ENCODE data around the gene CYSLTR1.
"Not testable (repeated sequence)": the region's sequence is repeated elsewhere in the genome, so short reads cannot be mapped to it uniquely, and the experiment has no call there.

The CYSLTR1 gene, protein sequence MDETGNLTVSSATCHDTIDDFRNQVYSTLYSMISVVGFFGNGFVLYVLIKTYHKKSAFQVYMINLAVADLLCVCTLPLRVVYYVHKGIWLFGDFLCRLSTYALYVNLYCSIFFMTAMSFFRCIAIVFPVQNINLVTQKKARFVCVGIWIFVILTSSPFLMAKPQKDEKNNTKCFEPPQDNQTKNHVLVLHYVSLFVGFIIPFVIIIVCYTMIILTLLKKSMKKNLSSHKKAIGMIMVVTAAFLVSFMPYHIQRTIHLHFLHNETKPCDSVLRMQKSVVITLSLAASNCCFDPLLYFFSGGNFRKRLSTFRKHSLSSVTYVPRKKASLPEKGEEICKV

DNA sequence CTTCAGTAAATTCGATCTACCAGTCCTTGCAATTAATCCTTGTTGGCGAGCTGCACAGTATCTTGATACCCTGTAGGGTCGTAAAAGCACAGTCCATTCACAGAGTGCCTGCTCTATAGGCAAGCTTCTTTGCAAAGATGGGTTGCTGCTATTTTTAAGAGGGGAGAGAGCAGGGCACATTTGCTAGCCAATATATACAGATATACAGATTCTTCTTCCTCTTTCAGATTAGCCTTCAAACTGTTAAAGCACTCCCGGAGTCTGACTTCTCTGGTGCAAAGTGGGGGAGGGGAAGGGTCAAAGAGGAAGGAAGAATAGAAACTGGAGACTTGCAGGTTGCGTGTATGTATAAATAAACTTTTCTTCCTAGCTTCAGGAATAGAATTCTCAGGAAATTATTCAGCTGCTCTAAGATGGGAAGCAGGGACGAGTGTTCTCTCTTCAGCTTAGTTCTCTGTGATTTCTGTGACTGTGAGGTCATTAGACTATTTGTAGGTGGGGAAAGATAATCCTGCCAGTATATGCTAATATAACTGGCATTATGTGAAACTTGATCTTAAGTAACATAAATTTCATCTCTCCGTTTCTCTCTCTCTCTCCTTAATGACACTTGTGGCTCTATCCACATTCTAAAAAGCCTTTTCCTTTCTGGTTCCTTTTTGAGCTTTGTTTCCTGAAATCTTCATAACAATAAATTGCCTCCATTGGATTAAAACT, at the start of gene CYSLTR1:
CYSLTR1 (minus strand) TSS at position 242 of the 717 bp plus-strand sequence. CDS start 53,865 bp downstream, outside the sequence.
- no peak for DNase-seq

DNA sequence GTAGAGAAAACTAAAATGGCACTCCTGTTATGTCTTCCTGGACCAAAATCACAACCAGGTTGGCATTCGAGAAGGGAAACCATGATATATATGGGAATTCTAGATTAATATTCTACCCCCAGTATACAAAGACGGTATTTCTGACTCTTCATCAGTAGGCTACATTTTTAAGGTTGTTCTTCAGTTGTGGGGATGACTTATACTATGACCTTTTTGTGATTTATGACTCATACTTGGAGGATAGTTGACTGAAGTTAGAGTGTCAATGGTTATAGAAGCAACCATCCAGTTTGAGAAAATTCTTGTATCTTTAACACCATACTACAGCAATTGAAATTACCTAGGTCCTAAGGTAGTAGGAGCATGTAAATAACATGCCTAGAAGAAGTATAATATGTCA, 49.8 kb upstream of the CYSLTR1 start:
- DNase-seq: no peak

DNA sequence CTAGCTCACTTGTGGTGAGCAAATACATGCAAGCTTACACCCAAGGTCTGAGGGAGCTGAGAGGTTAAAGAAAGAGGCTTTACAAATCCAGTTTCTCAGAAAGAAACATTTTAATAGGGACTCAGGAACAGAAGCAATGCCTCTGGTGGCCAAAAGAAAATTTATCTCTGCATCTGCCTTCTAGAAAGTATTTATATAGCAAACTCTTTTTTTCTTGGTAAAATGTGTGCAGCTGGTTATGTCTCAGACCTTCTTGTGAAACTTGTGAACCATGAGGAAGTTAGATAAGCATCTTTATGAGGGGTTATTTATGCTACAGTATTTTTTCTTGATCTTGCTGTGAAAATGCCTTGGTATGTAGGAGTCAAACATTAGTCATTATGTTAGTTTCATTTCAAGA, 48.5 kb upstream of the CYSLTR1 start:
- no peak for DNase-seq

DNA sequence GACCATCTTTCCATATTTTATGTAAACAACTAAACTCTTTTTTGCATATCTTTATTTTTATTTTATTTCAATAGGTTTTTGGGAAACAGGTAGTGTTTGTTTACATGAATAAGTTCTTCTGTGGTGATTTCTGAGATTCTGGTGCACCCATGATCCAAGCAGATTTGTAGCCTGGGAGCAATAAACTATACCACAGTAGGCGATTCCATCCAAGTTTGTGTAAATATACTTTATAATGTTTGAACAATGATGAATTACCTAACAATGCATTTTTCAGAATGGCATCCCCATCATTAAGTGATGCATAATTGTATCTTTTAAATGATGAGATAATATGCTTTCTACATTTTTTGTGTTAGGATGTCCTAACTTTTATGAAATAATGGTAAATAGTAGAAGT, 39.2 kb upstream of the CYSLTR1 start:
- no peak for DNase-seq

DNA sequence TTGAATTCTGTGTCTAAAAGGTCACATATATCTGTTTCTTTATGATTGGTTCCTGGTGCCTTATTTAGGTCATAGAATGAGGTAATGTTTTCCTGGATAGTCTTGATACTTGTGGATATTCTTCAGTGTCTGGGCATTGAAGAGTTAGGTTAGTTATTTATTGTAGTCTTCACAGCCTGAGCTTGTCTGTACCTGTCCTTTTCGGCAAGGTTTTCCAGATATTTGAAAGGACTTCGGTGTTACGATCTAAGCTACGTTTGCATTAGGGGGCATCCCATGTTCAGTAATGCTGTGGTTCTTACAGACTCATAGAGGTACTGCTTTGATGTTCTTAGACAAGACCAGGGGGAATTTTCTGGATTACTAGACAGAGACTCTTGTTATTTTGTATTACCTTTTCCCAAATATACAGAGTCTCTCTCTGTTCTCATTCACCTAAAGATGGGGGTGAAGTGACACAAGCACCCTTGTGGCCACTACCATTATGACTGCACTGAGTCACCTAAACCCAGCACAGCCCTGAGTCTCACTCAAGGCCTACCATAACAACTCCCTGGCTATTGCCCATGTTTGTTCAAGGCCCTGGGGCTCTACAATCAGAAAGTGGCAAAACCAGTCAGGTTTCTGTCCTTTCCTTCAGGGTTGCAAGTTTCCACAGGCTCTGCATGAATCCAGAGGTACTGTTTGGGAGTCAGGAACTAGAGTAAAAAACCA, 30.1 kb upstream of the CYSLTR1 start:
- no peak for DNase-seq

DNA sequence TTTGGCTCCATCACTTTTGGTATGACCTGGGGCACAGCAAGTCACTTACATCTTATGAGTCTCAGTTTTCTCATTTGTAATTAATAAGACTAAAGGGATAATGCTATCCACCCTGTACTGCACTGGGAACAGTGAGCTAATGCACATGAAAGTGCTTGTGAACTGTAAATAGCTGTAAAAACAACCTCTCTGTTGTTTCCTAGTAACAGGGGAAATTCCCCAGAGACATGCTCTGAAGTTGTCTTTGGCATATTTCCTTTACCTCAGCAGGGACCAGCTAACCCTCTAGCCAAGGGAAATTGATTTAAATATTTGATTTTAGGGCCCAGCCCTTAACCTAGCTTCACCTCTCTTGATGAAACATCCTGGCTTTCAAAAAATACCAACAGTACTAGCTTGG, 6.1 kb upstream of the CYSLTR1 start:
- DNase-seq: no peak

DNA sequence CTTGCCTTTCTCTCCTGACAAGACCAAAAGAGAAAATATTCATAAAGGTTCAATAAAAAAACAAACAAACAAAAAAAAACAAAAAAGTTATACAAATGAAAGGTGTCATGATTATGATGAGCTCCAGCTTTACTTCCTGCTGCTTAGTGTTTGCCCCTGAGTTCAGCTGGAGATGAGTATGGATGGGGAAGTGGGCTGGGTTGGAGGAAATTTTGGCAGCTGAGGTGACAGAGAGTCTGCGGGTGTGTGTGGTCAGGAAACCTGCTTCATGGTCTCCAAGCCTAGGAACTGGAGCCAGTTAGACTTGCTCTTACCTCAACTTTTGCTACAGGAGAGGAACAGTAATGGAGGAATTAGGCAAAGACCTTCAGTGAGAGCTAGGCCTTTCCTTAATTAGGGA, 4.3 kb upstream of the CYSLTR1 start:
- no peak for DNase-seq

DNA sequence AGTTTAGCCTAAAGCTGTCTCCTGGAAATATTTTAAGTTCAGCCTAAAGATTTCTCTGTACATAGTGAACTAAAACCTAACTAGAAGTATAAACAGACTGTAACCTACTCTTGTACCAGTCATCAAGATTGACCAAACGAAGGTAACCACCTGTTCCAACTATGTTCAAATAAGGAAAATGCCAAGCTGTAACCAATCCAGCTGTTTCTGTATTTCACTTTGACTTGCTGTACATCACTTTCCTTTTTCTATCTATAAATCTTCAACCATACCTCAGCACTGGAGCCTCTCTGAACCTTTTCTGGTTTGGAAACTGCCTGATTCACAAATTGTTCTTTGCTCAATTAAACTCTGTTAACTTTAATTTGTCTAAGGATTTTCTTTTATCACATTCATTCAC, 3.1 kb upstream of the CYSLTR1 start:
- no peak for DNase-seq

DNA sequence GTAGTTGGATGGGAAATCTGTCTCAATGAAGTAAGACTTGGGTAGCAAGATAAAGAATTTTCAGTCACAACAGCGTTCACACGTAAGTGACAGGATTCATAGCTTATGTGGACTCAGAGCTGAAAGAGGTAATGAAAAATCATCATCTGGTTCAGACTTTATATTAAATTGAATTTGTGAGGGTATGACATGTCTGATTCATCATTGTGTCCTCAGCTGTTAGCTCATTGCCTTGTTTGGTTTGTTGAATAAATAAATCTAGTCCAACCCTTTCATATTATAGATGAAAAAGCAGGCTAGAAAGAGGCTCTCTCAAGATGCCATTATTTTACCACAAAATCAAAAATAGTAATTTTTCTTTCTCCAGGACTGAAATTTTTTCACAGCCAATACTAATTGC, 2.7 kb upstream of the CYSLTR1 start:
- DNase-seq: no peak

DNA sequence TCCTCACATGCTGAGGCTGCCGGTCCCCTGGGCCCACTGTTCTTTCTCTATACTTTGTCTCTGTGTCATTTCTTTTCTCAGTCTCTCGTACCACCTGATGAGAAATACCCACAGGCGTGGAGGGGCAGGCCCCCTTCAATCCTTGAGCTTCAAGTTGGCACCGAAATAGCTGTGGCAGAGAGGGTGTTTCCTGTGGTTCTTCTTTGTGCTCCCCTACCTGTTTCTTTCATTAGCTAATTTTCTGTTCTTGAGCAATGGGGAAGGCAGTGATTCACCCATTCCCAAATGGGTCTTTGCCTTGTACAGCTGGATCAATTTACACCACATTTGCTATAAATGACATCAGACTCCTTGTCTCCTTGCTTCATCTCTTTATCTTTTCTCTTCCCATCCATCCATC, 2.1 kb upstream of the CYSLTR1 start:
- no peak for DNase-seq

DNA sequence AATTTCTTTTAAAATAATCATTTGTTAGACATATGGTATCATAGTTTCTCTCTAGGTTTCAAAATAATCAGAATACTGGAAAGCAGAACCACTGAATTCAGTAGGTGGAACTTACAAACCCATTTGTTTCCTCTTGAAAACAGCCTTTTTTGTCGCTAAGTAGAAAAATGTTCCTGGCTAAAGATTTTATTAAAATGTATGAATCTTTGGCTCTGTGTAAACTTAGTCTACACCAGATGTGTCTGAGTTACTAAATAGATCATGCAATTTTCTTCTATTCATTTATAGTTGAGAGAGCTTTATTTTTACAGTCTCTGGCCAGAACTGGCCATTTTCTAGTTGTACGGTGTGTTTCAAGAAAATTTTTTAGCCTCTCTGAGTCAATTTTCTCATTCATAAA, 1.0 kb downstream of the CYSLTR1 start:
- no peak for DNase-seq

DNA sequence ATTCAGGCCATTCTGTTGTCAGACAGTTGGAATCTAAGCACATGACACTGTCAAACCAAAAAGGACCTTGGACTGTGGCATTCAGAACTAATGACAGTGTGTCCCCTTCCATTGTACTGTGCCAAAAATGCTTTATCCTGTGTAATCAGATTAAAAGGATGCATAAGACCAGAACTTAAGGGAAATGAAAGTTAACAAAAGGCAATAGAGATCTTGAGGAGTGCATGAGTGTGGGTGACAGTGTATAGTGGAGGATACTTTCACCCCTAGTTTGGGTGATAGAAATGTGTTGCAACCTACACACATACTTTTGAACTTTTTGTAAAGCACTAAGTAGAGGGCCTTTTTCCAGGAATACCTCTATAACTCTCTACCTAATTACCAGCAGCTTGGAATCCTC, 4.5 kb downstream of the CYSLTR1 start:
- no peak for DNase-seq

DNA sequence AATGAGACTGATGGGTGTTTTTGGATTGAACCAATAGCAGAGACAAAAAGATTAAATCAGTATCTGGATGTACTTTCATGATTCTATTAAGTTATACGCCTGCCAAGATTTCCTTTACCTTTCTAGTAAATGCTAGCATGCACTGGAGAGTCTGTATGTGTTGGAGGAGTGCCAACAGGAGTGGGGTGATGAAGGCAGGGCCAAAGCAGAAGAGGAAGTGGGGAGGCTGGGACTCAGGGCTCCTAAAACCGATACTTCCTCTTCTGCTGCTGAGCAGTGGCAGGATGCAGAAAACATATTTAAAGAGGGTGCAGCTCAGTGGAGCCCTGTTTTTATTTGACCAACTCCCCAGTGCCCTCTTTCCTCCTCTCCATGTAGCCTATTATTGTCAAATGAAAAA, 5.6 kb downstream of the CYSLTR1 start:
- DNase-seq: no peak

DNA sequence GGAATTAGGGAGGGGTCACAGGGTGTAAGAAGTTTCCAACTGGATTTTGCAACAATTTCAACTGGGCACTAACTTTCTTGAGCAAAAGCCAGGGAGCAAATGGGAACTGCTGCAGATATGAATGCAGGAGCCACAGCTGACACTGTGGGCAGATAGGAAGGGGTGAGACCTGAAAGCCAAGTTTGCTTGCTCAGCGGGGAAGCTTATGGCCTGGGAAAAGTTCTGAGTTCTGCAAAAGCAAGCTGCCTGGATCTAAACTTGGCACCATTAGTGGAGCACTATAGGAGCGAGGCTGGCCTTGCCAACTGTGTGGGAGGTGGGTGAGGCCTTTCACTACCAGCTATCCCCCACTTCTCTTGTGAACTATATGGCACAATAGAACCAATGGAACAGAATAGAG, 11.1 kb downstream of the CYSLTR1 start:
- peak; percentile 26 for DNase-seq

DNA sequence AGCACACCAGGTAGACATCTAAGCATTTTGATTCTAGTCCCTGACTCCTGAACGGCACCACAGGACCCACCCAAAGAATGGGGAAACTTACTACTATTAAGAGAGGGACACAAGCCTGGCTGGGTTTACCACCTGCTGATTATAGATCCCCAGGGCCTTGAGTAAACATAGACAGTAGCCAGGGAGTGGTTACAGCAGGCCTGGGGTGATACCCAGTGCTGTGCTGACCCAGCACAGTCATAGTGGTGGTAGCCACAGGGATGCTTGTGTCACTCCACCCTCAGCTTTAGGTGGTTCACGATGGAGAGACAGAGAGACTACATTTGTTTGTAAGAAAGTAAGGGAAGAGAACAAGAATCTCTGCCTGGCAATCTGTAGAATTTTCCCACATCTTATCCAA, 11.7 kb downstream of the CYSLTR1 start:
- no peak for DNase-seq

DNA sequence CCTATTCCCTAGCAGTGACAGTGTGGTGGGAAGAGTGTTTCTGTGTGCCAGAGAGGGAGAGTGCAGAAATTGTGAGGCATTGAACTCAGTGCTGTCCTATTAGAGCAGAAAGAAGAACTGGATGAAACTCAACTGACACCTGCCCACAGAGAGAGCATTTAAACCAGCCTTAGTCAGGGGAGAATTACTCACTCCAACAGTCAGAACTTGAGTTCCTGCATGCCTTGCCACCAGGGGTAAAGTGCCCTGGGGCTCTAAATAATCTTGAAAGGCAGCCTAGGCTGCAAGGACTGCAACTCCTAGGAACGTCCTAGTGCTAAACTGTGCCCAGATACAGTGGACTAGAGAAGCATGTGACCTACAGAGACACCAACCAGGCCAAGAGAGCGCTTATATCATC, 12.8 kb downstream of the CYSLTR1 start:
- DNase-seq: no peak

DNA sequence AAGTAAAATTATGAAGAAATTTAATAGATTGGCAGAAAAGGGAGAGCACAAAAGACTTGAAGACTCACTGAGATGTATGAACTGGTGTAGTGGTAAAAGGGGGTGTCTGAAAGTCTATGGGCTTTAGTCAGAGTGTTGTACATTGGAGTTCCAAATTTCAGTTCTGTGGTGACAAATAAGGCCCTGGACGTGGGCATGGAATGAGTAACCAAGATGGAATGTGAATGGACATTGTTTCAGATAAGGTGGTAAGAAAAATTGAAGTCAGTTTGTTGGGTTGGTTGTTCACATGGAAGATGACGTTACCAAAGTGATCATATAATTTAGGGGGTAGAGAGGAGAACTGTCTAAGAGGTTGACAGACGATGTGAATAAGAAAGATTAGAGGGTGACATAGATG, 13.9 kb downstream of the CYSLTR1 start:
- DNase-seq: no peak

DNA sequence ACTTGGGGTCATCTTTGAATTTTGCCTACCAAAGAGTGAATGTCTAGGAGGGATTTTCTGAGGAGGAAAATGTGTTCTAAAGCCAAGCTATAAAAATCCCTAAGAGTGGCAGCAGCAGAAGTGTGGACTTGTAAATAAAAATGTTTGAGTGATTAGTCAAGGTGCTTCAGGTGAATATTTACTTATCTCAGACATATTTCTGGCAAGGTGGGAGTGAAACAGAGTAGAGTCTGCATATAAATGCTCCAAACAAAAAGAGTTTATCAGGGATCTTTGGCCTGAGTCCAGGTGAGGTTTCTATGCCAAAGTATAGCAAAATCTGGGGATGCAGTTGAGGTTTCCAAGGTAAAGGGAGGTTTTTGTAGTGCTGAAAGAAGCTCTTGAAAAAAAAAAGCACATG, 19.7 kb downstream of the CYSLTR1 start:
- no peak for DNase-seq

DNA sequence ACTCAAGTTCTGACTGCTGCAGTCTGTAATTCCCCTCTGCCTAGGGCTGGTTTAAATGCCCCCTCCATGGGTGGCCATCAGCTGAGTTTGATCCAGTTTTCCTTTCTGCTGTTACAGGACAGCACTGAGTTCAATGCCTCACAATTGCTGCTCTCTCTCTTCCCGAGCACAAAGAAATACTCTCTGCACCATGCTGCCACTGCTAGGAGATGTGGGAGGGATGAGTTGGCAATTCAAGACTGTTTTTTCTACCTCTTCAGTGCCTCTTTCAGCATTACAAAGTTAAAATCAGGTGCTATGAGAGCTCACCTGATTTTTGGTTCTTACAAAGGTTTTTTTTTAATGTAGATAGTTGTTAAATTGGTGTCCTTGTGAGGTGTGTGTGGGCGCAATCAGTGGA, 24.3 kb downstream of the CYSLTR1 start:
- DNase-seq: no peak

DNA sequence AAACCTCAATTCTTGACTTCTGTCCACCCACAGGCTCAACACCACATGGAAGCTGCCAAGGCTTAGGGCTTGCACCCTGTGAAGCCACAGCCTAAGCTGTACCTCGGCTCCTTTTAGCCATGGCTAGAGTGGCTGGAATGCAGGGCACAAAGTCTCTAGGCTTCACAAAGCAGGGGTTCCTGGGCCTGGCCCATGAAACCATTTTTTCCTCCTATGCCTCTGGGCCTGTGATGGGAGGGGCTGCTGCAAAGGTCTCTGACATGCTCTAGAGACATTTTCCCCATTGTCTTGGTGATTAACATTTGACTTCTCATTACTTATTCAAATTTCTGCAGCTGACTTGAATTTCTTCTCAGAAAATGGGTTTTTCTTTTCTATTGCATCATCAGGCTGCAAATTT, 26.5 kb downstream of the CYSLTR1 start:
- DNase-seq: not testable (repeated sequence)

DNA sequence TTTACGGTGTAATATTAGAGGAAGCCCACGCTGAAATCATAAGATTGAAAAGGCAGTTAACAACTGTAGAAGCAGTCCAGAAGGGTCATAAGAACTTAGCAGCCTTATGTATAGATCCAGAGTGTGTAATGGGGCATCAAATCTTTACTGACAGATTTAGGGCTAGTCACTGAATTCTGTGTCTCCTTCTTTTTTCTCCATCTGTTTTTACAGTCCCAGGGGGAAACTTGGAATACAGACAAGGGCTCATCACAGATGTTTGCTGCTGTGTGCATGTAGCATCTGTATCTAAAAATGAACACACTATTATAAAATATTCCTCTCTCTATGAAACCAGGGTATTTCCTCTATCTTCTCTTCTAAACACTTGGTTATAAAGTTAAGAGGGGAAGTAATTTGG, 43.9 kb downstream of the CYSLTR1 start:
- DNase-seq: no peak

DNA sequence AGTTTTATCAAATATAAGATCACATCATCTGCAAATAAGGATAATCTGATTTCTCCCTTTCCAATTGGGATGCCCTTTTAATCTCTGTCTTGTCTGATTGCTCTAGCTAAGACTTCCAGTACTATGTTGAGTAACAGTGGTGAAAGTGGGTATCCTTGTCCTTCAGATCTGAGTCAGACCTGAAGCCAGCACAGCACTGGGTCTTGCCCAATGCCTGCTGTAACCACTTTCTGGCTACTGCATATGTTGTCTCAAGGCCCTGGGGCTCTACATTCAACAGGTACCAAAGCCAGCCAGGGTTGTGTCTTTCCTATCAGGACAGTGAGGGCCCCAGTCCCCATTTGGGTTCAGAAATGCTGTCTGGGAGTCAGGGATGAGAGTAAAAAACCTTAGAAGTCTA, 90.3 kb downstream of the CYSLTR1 start:
- no peak for DNase-seq

DNA sequence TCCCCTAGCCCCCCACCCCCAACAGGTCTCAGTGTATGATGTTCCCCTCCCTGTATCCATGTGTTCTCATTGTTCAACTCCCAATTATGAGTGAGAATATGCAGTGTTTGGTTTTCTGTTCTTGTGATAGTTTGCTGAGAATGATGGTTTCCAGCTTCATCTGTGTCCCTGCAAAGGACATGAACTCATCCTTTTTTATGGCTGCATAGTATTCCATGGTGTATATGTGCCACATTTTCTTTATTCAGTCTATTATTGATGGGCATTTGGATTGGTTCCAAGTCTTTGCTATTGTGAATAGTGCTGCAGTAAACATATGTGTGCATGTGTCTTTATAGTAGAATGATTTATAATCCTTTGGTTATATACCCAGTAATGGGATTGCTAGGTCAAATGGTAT, 101.4 kb downstream of the CYSLTR1 start:
- DNase-seq: not testable (repeated sequence)
